Measurements from ENCODE around the gene GNG14.

- TF ChIP-seq REST (IDR thresholded peaks at IDR 0.05; ENCODE audit: insufficient read depth in 1 of 2, low read depth in 2 of 2, low read length in 2 of 2) (no peak), POLR2AphosphoS5 (IDR thresholded peaks at IDR 0.05; ENCODE audit: low read depth, low read length) (no peak), SIN3A (IDR thresholded peaks at IDR 0.05; ENCODE audit: borderline replicate concordance, insufficient read depth, low read length) (no peak), TAF1 (IDR thresholded peaks at IDR 0.05; ENCODE audit: borderline replicate concordance, insufficient read depth, low read length) (no peak)
Measured at GRCh38 chr19:12641456-12641855, 46.3 kb upstream of the GNG14 start.

All from PFSK-1 (cell line).